Neural cell (in vitro differentiated cells): ENCODE results near the gene AIDA.
"Not testable (repeated sequence)": the region's sequence is repeated elsewhere in the genome, so short reads cannot be mapped to it uniquely, and the experiment has no call there.

Source experiments
- CTCF ChIP-seq: fragments of 450-650 bp; IDR thresholded peaks from 2 replicates; pipeline ENCODE4 v1.5.1; 2014; ENCODE audit warnings: antibody characterized with exemption, mild to moderate bottlenecking, moderate library complexity; ENCODE audit not compliant: poor library complexity, severe bottlenecking
- EP300 ChIP-seq: fragments of 450-650 bp; conservative IDR thresholded peaks from 2 replicates; pipeline ENCODE4 v1.6.1; 2014; ENCODE audit warnings: antibody characterized with exemption, mild to moderate bottlenecking, moderate library complexity; ENCODE audit not compliant: poor library complexity, severe bottlenecking
- EZH2 ChIP-seq: fragments of 200-600, 300-800 bp; shearing (Covaris generic), sonication (generic); IDR thresholded peaks from 2 replicates; pipeline ENCODE4 v1.6.1; 2014; ENCODE audit warnings: antibody characterized with exemption, low read length, borderline replicate concordance, mild to moderate bottlenecking; ENCODE audit not compliant: insufficient read depth, poor library complexity, severe bottlenecking
- POLR2AphosphoS5 ChIP-seq: IDR thresholded peaks from 2 replicates; pipeline ENCODE4 v1.6.1; 2012
- RAD21 ChIP-seq: fragments of 450-650 bp; conservative IDR thresholded peaks from 2 replicates; pipeline ENCODE4 v1.6.1; 2014; ENCODE audit warnings: antibody characterized with exemption, mild to moderate bottlenecking, moderate library complexity
- REST ChIP-seq: IDR thresholded peaks from 2 replicates; pipeline ENCODE4 v1.6.1; 2012; ENCODE audit warnings: borderline replicate concordance
- SMC3 ChIP-seq: fragments of 450-650 bp; conservative IDR thresholded peaks from 2 replicates; pipeline ENCODE4 v1.6.1; 2014; ENCODE audit warnings: antibody characterized with exemption, mild to moderate bottlenecking, moderate library complexity; ENCODE audit not compliant: poor library complexity
- TAF1 ChIP-seq: IDR thresholded peaks from 2 replicates; pipeline ENCODE4 v1.6.1; 2012; ENCODE audit warnings: low read depth

- TF ChIP-seq EZH2, CTCF, POLR2AphosphoS5, REST, TAF1, SMC3, RAD21, EP300: not testable (repeated sequence)
Measured at GRCh38 chr1:222669107-222669506, 43.2 kb downstream of the AIDA start.
